Activated CD8-positive, alpha-beta T cell treated with anti-CD3 and anti-CD28 coated beads for 36 hours (primary cell): ENCODE data around the gene DOK6. TPM values are rescaled to one million over a fixed set of nuclear protein-coding genes. Genes with fewer than 3 reads are reported as not detected.
"Not testable (repeated sequence)": the region's sequence is repeated elsewhere in the genome, so short reads cannot be mapped to it uniquely, and the experiment has no call there.

ENCODE experiments used
- ATAC-seq: fragments of 200-7000 bp; cut with Tn5 transposase; one replicate; pipeline ENCODE4 v1.10.0; 2021; ENCODE audit warnings: mild to moderate bottlenecking, moderate library complexity
- CTCF ChIA-PET: fragments of 350-600 bp; sonication (Branson Sonifier 250); formaldehyde crosslinking; loops from one replicate; lab custom pipeline; 2021; ENCODE audit warnings: antibody characterized with exemption; lab: Charles Lee
- POLR2A ChIA-PET: fragments of 350-600 bp; sonication (Branson Sonifier 250); formaldehyde crosslinking; loops from one replicate; lab custom pipeline; 2021; ENCODE audit warnings: antibody characterized with exemption; lab: Charles Lee
- DNase-seq: peaks from one replicate; pipeline ENCODE4 v3.0.0-alpha.2; 2020
- H3K27ac Mint-ChIP-seq: one replicate; pipeline ENCODE4 v1.8.0; 2021; ENCODE audit warnings: mild to moderate bottlenecking, mixed read lengths
- H3K27me3 Mint-ChIP-seq: one replicate; pipeline ENCODE4 v1.8.0; 2021; ENCODE audit warnings: mixed read lengths
- H3K36me3 Mint-ChIP-seq: one replicate; pipeline ENCODE4 v1.8.0; 2021; ENCODE audit warnings: low read depth, mixed read lengths
- H3K4me1 Mint-ChIP-seq: one replicate; pipeline ENCODE4 v1.8.0; 2021; ENCODE audit warnings: low read depth, mixed read lengths
- H3K4me3 Mint-ChIP-seq: one replicate; pipeline ENCODE4 v1.8.0; 2021; ENCODE audit warnings: mild to moderate bottlenecking, moderate library complexity, mixed read lengths
- H3K9me3 Mint-ChIP-seq: one replicate; pipeline ENCODE4 v1.8.0; 2021; ENCODE audit warnings: mixed read lengths
- intact Hi-C: fragments of 100-400 bp; cut with micrococcal nuclease; formaldehyde crosslinking; loops from one replicate; pipeline ENCODE4 v1.10.0; 2022
- total RNA-seq, 2 experiments: library from RNA; stranded (reverse); gene quantifications; one replicate each; pipeline ENCODE4 v1.2.3, GENCODE V29; 2021
- TF ChIP-seq, protein P1 (sequence below): fragments of 200-600 bp; IDR thresholded peaks from one replicate; pipeline ENCODE4 v1.8.0; 2022; ENCODE audit warnings: antibody characterized with exemption, mild to moderate bottlenecking

Gene DOK6
- total RNA-seq, 2 experiments from 2014 or later: not detected

DNA sequence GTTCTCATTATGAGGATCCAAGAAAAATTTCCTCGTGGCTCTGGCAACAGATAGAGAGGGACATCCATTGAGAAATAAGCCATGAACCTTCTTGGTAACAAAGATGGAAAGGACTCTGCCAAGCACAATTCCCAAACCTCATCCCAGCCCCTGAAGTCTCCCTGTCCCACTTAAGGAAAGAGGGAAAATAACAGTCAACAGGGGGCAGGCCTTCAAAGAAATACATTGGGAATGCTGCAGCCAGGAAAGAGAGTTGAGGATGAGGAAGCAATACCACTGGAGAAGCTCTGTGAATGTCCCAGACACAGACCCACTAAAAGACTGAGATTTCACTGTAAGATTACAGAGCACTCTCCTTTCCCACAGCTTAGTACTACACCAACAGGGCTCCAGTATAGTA is 453.8 kb downstream of the DOK6 start:
- ChIA-PET POLR2A (no interaction called here), CTCF (interaction anchor here (1.2 to 1.7 kb wide), 2 partner anchors 14 to 266 kb away, joined by 3 to 6 read pairs; no protein-coding TSS in a partner anchor)
- intact Hi-C loops: no loop called here
- Mint-ChIP-seq H3K4me1 (no peaks in the 10 kb centered on the region), H3K4me3 (no peak overlapping the region), H3K9me3 (no peaks in the 10 kb centered on the region), H3K27me3 (no peaks in the 10 kb centered on the region), H3K36me3 (peaks cover 13% of the 10 kb centered on the region), H3K27ac (no peak overlapping the region)
- DNase-seq: no peak
- TF ChIP-seq, protein P1, sequence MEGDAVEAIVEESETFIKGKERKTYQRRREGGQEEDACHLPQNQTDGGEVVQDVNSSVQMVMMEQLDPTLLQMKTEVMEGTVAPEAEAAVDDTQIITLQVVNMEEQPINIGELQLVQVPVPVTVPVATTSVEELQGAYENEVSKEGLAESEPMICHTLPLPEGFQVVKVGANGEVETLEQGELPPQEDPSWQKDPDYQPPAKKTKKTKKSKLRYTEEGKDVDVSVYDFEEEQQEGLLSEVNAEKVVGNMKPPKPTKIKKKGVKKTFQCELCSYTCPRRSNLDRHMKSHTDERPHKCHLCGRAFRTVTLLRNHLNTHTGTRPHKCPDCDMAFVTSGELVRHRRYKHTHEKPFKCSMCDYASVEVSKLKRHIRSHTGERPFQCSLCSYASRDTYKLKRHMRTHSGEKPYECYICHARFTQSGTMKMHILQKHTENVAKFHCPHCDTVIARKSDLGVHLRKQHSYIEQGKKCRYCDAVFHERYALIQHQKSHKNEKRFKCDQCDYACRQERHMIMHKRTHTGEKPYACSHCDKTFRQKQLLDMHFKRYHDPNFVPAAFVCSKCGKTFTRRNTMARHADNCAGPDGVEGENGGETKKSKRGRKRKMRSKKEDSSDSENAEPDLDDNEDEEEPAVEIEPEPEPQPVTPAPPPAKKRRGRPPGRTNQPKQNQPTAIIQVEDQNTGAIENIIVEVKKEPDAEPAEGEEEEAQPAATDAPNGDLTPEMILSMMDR: no peak
- no peak for ATAC-seq

DNA sequence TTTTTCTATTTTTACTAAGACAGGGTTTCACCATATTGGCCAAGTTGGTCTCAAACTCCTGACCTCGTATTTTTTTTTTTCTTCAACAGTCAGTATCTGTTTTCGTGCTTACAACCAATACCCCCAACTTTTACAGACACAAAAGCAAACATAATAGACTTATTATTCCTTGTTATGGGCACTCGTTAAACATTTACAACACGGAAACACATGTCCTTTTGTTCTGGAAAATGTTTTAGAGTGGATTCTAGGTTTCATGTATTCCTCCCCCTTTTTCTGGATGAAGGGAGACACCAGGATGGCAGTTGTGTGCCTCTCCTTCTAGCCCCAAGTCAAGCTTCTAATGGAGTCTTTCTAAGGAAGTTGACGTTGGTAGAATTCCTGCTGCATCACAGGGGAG is 458.2 kb downstream of the DOK6 start:
- ChIA-PET POLR2A (no interaction called here), CTCF (no interaction called here)
- TF ChIP-seq, protein P1: no peak
- no peaks in the 10 kb centered on the region for H3K27me3 Mint-ChIP-seq
- intact Hi-C loops: no loop called here
- H3K9me3 Mint-ChIP-seq: no peaks in the 10 kb centered on the region
- no peaks in the 10 kb centered on the region for H3K4me1 Mint-ChIP-seq
- ATAC-seq: no peak
- no peak for DNase-seq
- H3K36me3 Mint-ChIP-seq: peaks cover 23% of the 10 kb centered on the region
- H3K4me3 Mint-ChIP-seq: no peak overlapping the region
- H3K27ac Mint-ChIP-seq: no peak overlapping the region

DNA sequence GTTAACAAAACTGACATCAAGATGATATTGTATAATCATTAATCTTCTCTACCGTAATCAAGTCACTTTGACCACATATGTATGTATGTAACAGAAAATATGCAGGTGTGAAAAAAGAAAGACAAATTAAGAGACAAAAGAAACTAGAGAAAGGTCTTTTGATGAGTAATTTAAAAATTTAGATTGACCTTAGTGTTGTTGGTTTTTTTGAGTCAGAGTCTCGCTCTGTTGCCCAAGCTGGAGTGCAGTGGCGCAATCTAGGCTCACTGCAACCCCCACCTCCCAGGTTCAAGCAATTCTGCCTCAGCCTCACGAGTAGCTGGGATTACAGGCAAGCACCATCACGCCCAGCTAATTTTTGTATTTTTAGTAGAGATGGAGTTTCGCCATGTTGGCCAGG is 464.1 kb downstream of the DOK6 start:
- POLR2A ChIA-PET, H3K9me3 Mint-ChIP-seq, H3K4me3 Mint-ChIP-seq, H3K27ac Mint-ChIP-seq, intact Hi-C loops, H3K27me3 Mint-ChIP-seq, CTCF ChIA-PET: not testable (repeated sequence)
- peak; percentile 64 for ATAC-seq
- DNase-seq: peak; percentile 40
- H3K4me1 Mint-ChIP-seq: peaks cover 11% of the 10 kb centered on the region
- peaks cover 33% of the 10 kb centered on the region for H3K36me3 Mint-ChIP-seq

DNA sequence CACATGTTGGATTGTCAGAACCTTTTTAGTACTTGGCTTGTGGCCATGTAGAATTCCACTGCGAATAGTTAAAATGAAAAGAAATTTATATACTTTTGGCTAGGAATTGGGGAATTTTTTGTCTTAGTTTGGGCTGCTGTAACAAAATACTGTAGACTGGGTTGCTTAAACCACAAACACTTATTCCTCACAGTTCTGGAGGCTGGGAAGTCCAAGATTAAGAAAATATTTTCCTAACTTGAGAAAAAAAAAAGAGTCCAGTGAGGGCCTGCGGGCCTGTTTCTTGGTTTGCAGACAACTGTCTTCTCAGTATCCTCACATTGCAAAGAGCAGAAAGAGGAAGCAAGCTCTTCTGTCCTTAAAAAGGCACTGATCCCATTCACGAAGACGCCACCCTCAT is 465.1 kb downstream of the DOK6 start:
- no peak for DNase-seq
- peaks cover 38% of the 10 kb centered on the region for H3K36me3 Mint-ChIP-seq
- H3K27ac Mint-ChIP-seq: no peak overlapping the region
- CTCF ChIA-PET: no interaction called here
- H3K4me1 Mint-ChIP-seq: peaks cover 11% of the 10 kb centered on the region
- intact Hi-C loops: no loop called here
- ATAC-seq: no peak
- no peaks in the 10 kb centered on the region for H3K27me3 Mint-ChIP-seq
- TF ChIP-seq, protein P1: no peak
- POLR2A ChIA-PET: interaction anchor here (0.7 kb wide), 1 partner anchor 556 kb away, joined by 3 read pairs; no protein-coding TSS in a partner anchor
- H3K9me3 Mint-ChIP-seq: no peaks in the 10 kb centered on the region
- no peak overlapping the region for H3K4me3 Mint-ChIP-seq

DNA sequence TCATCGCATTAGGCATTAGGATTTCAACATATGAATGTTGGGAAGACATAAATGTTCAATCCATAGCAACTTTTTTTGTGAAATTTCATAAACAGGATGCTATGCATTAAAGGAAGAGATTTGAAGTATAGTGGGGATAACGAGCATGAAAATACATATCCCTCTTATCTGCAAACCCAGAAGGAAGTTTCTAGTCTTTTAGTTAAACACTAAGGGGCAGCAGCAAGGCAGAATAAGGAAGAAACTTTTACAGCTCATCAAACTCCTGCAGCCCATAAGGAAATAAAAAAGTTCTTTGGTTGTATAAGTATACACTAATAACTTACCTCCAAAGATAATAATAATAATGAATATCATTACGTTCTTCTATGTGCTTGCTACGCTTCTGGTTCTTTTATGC is 465.5 kb downstream of the DOK6 start:
- intact Hi-C loops: no loop called here
- Mint-ChIP-seq H3K27ac (no peak overlapping the region), H3K4me3 (no peak overlapping the region), H3K27me3 (no peaks in the 10 kb centered on the region), H3K36me3 (peaks cover 39% of the 10 kb centered on the region), H3K4me1 (peaks cover 11% of the 10 kb centered on the region), H3K9me3 (no peaks in the 10 kb centered on the region)
- ATAC-seq (no peak), DNase-seq (no peak)
- TF ChIP-seq, protein P1: no peak
- ChIA-PET POLR2A (interaction anchor here (0.7 kb wide), 1 partner anchor 556 kb away, joined by 3 read pairs; no protein-coding TSS in a partner anchor), CTCF (interaction anchor here (1.5 kb wide), 1 partner anchor 16 kb away, joined by 3 read pairs; no protein-coding TSS in a partner anchor)
